GM12865 (cell line): ENCODE data around the gene FNDC10.

Source experiments
- DNase-seq: peaks from one replicate; pipeline ENCODE4 v3.0.0; 2010; ENCODE audit warnings: low read depth
- H3K4me3 ChIP-seq: 2 replicates; pipeline ENCODE4 v1.5.1; 2011; ENCODE audit warnings: mild to moderate bottlenecking, low read depth, low read length, control low read depth
- TF ChIP-seq, protein P1 (sequence below): IDR thresholded peaks from 2 replicates; pipeline ENCODE4 v1.5.1; 2011; ENCODE audit warnings: low read length, control low read depth, low read depth, inconsistent platforms; ENCODE audit not compliant: insufficient read depth; ENCODE audit errors: missing control alignments

FNDC10 gene

DNA sequence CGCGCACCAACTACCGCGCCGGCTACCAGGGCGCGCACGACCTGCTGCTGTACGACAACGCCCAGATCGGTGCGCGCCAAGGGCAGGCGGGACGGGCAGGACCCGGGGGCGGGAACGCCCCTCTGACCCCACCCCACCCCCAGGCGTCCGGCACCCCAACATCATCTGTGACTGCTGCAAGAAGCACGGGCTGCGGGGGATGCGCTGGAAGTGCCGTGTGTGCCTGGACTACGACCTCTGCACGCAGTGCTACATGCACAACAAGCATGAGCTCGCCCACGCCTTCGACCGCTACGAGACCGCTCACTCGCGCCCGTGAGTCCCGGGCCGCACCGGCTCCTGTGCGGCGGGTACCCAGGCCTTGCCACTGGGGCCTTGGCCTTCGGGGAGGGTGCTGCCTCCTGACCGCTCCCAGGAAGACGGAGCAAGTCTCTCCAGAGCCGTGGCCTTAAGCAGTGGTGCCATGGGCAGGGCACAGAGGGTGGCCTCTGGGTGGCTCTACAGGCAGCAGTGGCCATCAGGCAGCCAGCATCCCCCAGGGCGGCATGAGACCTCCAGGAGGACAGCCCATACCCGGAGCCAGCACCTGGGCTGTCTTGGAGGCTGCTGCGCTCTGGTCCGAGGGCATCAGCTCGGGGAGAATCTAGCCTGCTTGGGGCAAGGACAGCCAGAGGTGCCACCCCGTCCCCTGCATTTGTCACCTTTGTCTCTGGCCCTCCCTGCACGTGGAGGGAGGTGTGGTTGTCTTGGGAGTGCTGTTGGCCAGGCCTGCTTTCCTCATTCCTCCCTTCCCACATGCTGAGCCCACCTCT is 23.9 kb upstream of the FNDC10 start:
- TF ChIP-seq, protein P1, sequence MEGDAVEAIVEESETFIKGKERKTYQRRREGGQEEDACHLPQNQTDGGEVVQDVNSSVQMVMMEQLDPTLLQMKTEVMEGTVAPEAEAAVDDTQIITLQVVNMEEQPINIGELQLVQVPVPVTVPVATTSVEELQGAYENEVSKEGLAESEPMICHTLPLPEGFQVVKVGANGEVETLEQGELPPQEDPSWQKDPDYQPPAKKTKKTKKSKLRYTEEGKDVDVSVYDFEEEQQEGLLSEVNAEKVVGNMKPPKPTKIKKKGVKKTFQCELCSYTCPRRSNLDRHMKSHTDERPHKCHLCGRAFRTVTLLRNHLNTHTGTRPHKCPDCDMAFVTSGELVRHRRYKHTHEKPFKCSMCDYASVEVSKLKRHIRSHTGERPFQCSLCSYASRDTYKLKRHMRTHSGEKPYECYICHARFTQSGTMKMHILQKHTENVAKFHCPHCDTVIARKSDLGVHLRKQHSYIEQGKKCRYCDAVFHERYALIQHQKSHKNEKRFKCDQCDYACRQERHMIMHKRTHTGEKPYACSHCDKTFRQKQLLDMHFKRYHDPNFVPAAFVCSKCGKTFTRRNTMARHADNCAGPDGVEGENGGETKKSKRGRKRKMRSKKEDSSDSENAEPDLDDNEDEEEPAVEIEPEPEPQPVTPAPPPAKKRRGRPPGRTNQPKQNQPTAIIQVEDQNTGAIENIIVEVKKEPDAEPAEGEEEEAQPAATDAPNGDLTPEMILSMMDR, result no peak
- no peak for DNase-seq
- no peak overlapping the region for H3K4me3 ChIP-seq

DNA sequence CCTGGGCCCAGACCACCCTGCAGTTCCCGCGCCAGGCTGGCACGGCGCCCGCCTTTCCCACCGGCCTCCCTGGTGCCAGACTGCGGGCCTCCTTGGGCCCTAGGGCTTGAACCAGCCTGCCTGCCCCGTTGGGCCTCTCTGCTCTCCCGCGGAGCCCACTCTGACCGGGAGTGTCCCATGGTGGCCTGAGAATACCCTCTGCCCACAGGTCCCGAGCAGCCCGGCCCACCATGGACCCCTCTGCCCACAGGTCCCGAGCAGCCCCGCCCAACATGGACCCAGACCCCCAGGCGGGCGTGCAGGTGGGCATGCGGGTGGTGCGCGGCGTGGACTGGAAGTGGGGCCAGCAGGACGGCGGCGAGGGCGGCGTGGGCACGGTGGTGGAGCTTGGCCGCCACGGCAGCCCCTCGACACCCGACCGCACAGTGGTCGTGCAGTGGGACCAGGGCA is 23.3 kb upstream of the FNDC10 start:
- TF ChIP-seq, protein P1, result no peak
- no peak overlapping the region for H3K4me3 ChIP-seq
- no peak for DNase-seq

DNA sequence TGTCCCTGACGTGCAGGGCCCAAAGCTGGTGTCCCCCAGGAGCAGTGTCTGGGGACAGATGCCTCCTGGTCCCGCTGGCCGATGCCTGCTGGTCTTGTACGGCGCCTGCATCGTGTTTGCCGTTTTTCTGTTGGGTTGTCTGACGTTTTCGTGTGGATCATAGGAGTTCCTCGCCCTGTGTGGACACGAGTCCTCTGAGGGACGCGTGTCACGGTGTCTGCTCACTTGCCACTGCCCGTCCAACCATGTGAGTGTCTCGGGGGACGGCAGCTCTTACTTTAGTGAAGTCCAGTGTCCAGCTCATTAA is 22.8 kb upstream of the FNDC10 start:
- TF ChIP-seq, protein P1, result no peak
- DNase-seq, result no peak
- H3K4me3 ChIP-seq, result no peak overlapping the region

DNA sequence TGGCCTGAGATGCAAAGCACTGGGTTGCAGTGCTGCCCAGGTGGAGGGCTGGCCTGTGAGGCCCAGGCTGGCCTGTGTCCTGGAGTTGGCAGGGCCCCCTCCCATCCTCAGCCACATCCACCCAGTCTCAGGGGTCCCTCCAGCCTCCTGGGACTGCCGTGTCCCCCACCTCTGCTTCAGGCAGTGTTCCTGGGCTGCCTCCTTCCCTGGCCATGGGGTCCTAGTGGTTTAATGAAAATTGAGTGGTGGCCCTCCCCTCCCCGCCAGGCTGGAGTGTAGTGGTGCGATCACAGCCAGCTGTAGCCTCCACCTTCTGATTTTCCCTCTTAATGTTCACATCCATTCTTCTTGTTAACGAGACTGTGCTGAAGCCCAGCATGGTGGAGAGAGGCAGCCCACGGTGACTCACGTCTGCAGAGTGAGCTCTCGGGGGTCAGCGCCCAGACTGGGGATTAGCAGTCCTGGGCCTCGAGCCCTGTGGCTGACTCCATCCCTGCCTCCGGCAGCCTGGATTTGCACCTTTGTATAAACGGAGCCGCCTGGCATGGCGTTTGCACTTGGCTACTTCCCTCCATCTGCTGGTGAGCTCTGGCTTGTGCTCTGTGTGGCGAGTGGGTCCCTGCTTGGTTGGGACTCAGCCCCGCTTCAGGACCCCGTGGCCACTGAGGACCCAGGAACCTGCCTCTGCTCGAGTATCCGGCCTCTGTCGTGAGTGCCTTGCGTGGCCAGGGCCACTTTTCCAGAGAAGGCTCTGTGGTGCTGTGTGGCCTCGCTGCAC is 22.3 kb upstream of the FNDC10 start:
- no peak for DNase-seq
- TF ChIP-seq, protein P1, result no peak

DNA sequence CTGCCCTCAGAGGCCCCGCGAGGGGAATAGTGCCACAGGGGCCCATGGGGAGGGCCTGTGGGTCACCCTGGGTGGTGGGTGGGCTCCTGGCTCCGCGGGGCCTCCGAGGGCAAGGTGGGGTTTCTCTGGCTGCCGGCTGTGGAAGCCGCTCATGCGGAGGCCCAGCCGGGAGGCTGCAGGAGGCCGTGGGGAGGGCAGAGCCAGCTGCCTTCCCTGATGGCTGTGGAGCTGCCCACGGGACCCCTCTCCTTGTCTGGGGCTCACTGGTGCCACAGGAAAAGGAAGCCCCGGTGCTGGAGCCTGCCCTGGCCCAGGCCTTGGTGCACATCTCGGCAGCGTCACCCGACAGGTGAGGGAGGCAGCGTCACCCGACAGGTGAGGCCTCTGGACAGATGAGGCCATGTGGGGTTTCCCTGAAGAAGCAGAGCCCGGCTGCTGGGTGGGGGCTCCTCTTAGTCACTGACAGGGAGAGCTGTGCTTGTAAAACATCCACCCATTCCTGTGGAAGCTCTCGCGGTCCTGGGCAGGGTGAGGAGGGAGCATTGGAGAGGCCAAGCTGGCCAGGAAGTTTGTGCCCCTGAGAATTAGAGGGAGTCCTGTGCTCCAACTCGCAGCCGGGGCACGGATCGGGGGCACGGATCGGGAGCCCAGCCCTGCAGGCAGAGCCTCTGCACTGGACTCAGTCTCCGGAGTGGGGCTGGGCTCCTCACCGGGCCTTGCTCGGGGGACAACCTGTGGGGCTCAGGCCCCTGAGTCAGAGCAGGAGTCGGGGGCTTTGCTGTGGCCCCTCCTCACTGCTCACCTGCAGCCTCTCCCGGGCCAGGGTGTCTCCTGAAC is 21.5 kb upstream of the FNDC10 start:
- no peak for DNase-seq
- H3K4me3 ChIP-seq, result no peak overlapping the region
- TF ChIP-seq, protein P1, result no peak

More for the DNA sequence above, 22.3 kb upstream of the FNDC10 start:
- no peak overlapping the region for H3K4me3 ChIP-seq

DNA sequence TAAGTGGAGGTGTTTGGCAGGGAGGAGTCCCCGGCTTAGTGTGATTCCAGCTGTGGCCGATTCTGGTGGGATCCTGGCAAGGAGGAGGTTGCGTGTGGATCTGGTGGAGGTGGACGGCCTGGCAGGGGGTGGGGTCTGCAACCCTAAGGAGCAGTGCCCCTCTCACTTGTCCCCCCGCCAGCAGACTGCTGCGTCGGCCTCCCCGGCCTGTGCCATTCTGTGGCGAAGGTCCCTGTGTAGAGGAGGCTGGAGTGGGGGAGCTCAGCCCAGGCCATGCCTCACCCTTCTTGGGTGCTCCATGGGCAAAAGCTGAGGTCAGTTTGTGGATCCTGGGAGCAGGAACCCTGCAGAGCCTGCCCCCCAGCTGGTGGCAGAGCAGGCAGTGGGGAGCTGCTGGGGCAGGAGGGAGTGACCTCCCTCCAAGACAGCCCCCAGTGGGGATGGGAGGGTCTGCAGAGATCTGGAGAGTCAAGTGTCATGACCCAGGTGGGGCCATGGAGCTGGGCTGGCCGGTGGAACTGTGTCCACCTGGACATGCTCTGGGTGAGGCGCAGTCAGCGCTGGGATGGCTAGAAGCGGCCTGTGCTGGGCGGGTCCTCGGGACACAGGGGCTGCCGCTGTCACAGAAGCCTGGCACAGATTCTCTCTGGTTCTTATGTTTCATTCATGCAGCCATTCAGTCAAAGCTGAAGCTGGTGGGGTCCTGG is 20.7 kb upstream of the FNDC10 start:
- no peak for DNase-seq
- H3K4me3 ChIP-seq, result no peak overlapping the region
- TF ChIP-seq, protein P1, result no peak
